Osteoblast (primary cell): Measurements from ENCODE around the gene KRT82. TPM values are rescaled to one million over a fixed set of nuclear protein-coding genes. Genes with fewer than 3 reads are reported as not detected.

Experiments
- DNase-seq: peaks from one replicate; pipeline ENCODE4 v3.0.0; 2011; ENCODE audit warnings: low spot score, mixed read lengths; ENCODE audit not compliant: insufficient read length; ENCODE audit errors: missing footprints
- H2AFZ ChIP-seq: 2 replicates; pipeline ENCODE4 v1.6.0; 2011; ENCODE audit warnings: mild to moderate bottlenecking, low read length
- H3K27ac ChIP-seq: 2 replicates; pipeline ENCODE4 v1.5.1; 2011; ENCODE audit warnings: mild to moderate bottlenecking, low read depth, low read length, moderate library complexity
- H3K27me3 ChIP-seq: 2 replicates; pipeline ENCODE4 v1.6.0; 2012; ENCODE audit warnings: mild to moderate bottlenecking, control low read depth, inconsistent platforms, low read length, moderate library complexity; ENCODE audit not compliant: insufficient read depth
- H3K36me3 ChIP-seq: 2 replicates; pipeline ENCODE4 v1.5.1; 2011; ENCODE audit warnings: mild to moderate bottlenecking, low read length, control low read depth, moderate library complexity; ENCODE audit not compliant: insufficient read depth
- H3K4me1 ChIP-seq: 2 replicates; pipeline ENCODE4 v1.5.1; 2011; ENCODE audit warnings: mild to moderate bottlenecking, low read length, control low read depth, moderate library complexity; ENCODE audit not compliant: insufficient read depth
- H3K4me2 ChIP-seq: 2 replicates; pipeline ENCODE4 v1.6.0; 2011; ENCODE audit warnings: mild to moderate bottlenecking, low read length; ENCODE audit not compliant: insufficient read depth
- H3K4me3 ChIP-seq: fragments of 200-600 bp; sonication (generic); 3 replicates; pipeline ENCODE4 v1.5.1; 2012; ENCODE audit warnings: mild to moderate bottlenecking, low read length, inconsistent platforms; ENCODE audit not compliant: insufficient read depth
- H3K79me2 ChIP-seq: 2 replicates; pipeline ENCODE4 v1.6.0; 2012; ENCODE audit warnings: mild to moderate bottlenecking, low read length, control low read depth, inconsistent platforms; ENCODE audit not compliant: insufficient read depth
- H3K9me3 ChIP-seq: 2 replicates; pipeline ENCODE4 v1.5.1; 2011; ENCODE audit warnings: low read depth, low read length, control low read depth
- H4K20me1 ChIP-seq: 2 replicates; pipeline ENCODE4 v1.6.0; 2012; ENCODE audit warnings: mild to moderate bottlenecking, low read length, control low read depth; ENCODE audit not compliant: insufficient read depth
- CTCF ChIP-seq: IDR thresholded peaks from 2 replicates; pipeline ENCODE4 v1.5.1; 2011; ENCODE audit warnings: mild to moderate bottlenecking, low read depth, low read length, moderate library complexity; ENCODE audit errors: extremely low read depth
- total RNA-seq: library from RNA; depleted of rRNA; stranded (reverse); fragments of >200 nt; gene quantifications from 2 replicates; pipeline ENCODE4 v1.2.3, GENCODE V29; 2012

Gene KRT82
- not detected in 2 replicates for total RNA-seq

- Histone ChIP-seq H3K9me3 (no peaks in the 10 kb centered on the region), H3K36me3 (no peaks in the 10 kb centered on the region), H3K79me2 (no peaks in the 10 kb centered on the region), H3K27me3 (peaks cover 28% of the 10 kb centered on the region), H3K4me3 (no peak within 1 kb of the TSS), H3K27ac (no peak within 1 kb of the TSS), H4K20me1 (no peaks in the 10 kb centered on the region), H3K4me2 (no peak within 1 kb of the TSS), H2AFZ (no peak within 1 kb of the TSS), H3K4me1 (peaks cover 4% of the 10 kb centered on the region)
- DNase-seq, result no peak
- TF ChIP-seq CTCF, result no peak
These were observed at the start of gene KRT82 for GRCh38 chr12:52405922-52406385. TSS of gene KRT82 (minus strand) at chr12:52406335. CDS start at chr12:52406277, 58 bp downstream.

- no peaks in the 10 kb centered on the region for H4K20me1 ChIP-seq
- H3K79me2 ChIP-seq, result no peaks in the 10 kb centered on the region
- peaks cover 8% of the 10 kb centered on the region for H3K4me1 ChIP-seq
- no peaks in the 10 kb centered on the region for H3K36me3 ChIP-seq
- TF ChIP-seq CTCF, result no peak
- H3K27ac ChIP-seq, result no peak overlapping the region
- H3K4me2 ChIP-seq, result no peak overlapping the region
- DNase-seq, result no peak
- H2AFZ ChIP-seq, result no peak overlapping the region
- no peaks in the 10 kb centered on the region for H3K9me3 ChIP-seq
- no peak overlapping the region for H3K4me3 ChIP-seq
- H3K27me3 ChIP-seq, result peaks cover 27% of the 10 kb centered on the region
These were observed 49.7 kb upstream of the KRT82 start for GRCh38 chr12:52455821-52456220.

- DNase-seq, result no peak
- Histone ChIP-seq H3K27ac (no peak overlapping the region), H3K4me2 (no peak overlapping the region), H3K79me2 (no peaks in the 10 kb centered on the region), H3K36me3 (no peaks in the 10 kb centered on the region), H3K4me3 (no peak overlapping the region), H3K4me1 (peaks cover 8% of the 10 kb centered on the region), H3K27me3 (peaks cover 20% of the 10 kb centered on the region), H3K9me3 (no peaks in the 10 kb centered on the region), H2AFZ (no peak overlapping the region), H4K20me1 (no peaks in the 10 kb centered on the region)
- TF ChIP-seq CTCF, result no peak
These were observed 48.5 kb upstream of the KRT82 start for GRCh38 chr12:52454411-52455201.

- H3K79me2 ChIP-seq, result no peaks in the 10 kb centered on the region
- H3K4me3 ChIP-seq, result no peak within 1 kb of the TSS
- H3K9me3 ChIP-seq, result no peaks in the 10 kb centered on the region
- H2AFZ ChIP-seq, result no peak within 1 kb of the TSS
- DNase-seq, result no peak
- peaks cover 32% of the 10 kb centered on the region for H3K27me3 ChIP-seq
- H3K36me3 ChIP-seq, result no peaks in the 10 kb centered on the region
- TF ChIP-seq CTCF, result no peak
- no peak within 1 kb of the TSS for H3K27ac ChIP-seq
- no peak within 1 kb of the TSS for H3K4me2 ChIP-seq
- peaks cover 8% of the 10 kb centered on the region for H3K4me1 ChIP-seq
- no peaks in the 10 kb centered on the region for H4K20me1 ChIP-seq
These were observed 46.0 kb upstream of the KRT82 start, which contains the start of gene KRT6B for GRCh38 chr12:52452101-52452500. TSS of gene KRT6B (minus strand) at chr12:52452146. CDS start at chr12:52452078, 68 bp downstream.
